ENCODE measurements around the gene DLGAP3. TPM values are rescaled to one million over a fixed set of nuclear protein-coding genes. Genes with fewer than 3 reads are reported as not detected.
A peak's percentile ranks its signal among the peaks of the same experiment; 100 is the strongest.

DLGAP3 gene
- total RNA-seq, 3 donors from 2014 or later = 0.35 to 0.60 (median 0.41) TPM

DNA sequence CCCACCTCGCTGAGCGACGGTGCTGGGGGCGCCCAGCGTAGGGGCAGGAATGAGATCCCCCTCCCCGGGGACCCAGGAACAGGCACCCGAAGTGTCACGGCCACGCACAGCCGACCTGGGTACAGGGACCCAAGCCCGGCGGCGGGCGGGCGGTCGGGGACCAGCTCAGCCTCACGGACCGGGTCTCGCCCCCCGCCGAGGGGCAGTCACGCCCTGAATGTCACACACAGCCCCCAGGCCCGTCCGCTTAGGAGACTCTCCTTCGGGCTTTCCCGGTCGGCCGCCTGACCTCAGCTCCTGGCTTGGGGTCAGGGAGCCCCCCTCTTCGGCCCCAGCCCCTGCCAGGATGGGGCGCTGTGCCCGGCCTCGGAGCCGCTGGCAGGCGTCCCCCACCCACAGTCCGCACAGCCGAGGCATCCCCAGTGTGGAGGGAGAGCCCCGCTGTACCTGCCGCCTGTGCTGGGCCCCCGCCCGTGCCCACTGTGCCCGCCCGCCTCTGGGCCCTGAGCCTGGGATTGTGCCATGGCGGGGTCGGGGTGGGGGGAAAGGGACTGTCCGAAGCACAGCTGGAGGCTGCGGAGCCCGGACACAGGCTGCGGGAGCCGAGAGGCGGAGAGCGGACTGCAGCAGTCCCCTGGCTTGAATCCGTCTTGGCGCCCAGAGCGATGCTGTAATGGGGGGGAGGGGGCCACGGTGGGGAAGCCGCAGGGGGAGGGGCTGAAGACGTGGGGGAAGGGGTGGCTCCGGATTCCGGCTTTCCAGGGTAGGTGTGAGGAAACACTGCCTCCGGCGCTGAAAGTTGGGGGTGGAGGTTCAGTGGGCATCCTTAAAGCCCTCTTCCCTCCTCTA lies 627 bp upstream of the DLGAP3 start:
- DNase-seq = no peak
- Histone ChIP-seq H3K9me3 (no peaks in the 10 kb centered on the region), H3K4me1 (ENCODE audit: low read depth) (peaks cover 3% of the 10 kb centered on the region), H3K4me3 (no peak overlapping the region), H3K36me3 (ENCODE audit: low read depth) (no peaks in the 10 kb centered on the region)
- TF ChIP-seq, protein P1, sequence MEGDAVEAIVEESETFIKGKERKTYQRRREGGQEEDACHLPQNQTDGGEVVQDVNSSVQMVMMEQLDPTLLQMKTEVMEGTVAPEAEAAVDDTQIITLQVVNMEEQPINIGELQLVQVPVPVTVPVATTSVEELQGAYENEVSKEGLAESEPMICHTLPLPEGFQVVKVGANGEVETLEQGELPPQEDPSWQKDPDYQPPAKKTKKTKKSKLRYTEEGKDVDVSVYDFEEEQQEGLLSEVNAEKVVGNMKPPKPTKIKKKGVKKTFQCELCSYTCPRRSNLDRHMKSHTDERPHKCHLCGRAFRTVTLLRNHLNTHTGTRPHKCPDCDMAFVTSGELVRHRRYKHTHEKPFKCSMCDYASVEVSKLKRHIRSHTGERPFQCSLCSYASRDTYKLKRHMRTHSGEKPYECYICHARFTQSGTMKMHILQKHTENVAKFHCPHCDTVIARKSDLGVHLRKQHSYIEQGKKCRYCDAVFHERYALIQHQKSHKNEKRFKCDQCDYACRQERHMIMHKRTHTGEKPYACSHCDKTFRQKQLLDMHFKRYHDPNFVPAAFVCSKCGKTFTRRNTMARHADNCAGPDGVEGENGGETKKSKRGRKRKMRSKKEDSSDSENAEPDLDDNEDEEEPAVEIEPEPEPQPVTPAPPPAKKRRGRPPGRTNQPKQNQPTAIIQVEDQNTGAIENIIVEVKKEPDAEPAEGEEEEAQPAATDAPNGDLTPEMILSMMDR (IDR thresholded peaks at IDR 0.05) = no peak
- ATAC-seq = no peak
- intact Hi-C loops (cut with DNase I, micrococcal nuclease) = no loop called here

DNA sequence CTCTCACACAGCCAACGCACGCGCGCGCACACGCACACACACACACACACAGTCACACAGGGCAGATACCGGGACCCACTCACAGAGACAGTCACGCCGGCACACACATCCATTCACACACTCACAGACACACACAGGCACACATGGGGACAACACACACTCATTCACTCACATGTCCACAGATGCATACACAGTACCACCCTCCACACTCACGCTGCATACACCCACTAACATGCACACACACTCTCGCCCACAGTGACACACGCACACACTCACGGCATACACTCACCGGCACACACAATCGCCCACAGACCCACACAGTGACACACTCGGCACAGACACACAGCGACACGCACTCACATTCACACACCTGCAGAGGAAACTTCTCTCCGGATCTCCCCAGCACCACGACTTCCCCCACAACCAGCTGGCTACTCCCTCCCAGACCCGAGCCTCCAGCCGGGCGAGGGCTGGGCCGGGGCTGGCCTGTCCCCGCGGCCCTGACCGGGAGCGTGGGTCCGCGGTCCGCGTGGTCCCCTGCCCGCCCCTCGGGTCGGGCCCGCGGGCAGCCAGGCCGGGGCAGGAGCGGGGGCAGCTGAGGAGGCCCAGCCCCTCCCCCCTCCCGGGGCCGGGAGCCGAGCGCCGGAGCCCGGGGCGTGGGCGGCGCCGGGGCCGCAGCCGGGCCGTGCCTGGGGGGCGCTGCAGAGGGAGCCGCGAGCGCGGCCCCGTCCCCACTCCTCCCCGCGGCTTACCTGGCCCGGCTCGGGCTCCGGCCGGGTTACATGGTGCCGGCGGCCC lies 552 bp downstream of the DLGAP3 start:
- DNase-seq = no peak
- Histone ChIP-seq H3K9me3 (no peaks in the 10 kb centered on the region), H3K4me3 (no peak overlapping the region), H3K4me1 (ENCODE audit: low read depth) (peaks cover 3% of the 10 kb centered on the region), H3K36me3 (ENCODE audit: low read depth) (no peaks in the 10 kb centered on the region)
- intact Hi-C loops (cut with DNase I, micrococcal nuclease) = no loop called here
- peak; percentile 21 for ATAC-seq
- TF ChIP-seq, protein P1 (IDR thresholded peaks at IDR 0.05) = no peak

DNA sequence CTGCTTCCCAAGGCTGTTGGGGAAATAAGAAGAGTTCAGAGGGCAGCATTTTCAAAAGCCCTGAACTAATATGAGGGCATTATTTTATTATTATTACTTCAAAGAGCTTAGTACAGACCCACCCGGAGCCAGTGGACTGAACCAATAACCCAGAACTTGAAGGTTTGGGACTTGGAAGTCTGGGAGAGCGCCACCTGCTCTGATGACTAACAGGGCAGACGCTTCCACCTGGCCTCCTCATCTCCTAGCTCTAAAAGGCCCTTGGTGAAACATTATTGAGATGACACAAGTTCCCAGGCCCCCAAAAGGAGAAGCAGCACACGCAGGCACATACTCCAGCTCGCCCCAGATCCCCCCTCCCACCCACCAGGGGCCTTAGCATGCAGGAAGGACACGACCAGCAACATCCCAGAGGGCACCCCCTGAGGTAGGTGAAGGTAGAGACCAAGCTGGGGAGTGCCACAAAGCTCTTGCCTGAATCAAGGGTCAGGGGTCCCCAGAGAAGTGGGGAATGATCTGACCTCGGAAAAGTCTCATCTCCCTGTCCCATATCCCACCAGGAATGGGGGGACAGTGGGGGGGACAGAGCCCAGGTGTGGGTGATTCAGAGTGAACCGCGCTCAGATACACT lies 1.3 kb downstream of the DLGAP3 start:
- TF ChIP-seq, protein P1 (IDR thresholded peaks at IDR 0.05) = no peak
- peaks cover 3% of the 10 kb centered on the region for H3K4me1 ChIP-seq (ENCODE audit: low read depth)
- intact Hi-C loops (cut with DNase I, micrococcal nuclease) = no loop called here
- H3K9me3 ChIP-seq = no peaks in the 10 kb centered on the region
- DNase-seq (no peak), ATAC-seq (no peak)
- H3K4me3 ChIP-seq = no peak overlapping the region
- H3K36me3 ChIP-seq (ENCODE audit: low read depth) = no peaks in the 10 kb centered on the region

DNA sequence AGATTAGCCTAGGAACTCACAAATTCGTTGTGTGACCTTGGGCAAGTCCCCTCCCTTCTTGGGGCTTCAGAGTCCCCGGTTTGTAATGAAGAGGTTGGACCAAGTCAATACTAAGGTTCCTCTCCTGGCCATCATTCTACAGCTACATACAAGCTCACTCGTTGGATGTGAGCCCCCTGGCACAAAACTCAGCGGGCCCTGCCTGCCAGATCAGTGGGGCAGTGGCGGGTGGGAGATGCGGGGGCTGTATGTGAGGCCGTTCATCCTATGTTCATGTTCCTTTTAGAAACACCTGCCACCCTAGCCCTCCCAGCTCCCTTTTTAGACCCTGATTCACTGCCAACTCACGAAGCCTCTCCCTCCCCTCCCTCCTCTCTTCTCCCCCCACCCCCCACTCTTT lies 2.1 kb downstream of the DLGAP3 start:
- Histone ChIP-seq H3K4me1 (ENCODE audit: low read depth) (peaks cover 3% of the 10 kb centered on the region), H3K4me3 (no peak overlapping the region), H3K36me3 (ENCODE audit: low read depth) (no peaks in the 10 kb centered on the region), H3K9me3 (no peaks in the 10 kb centered on the region)
- intact Hi-C loops (cut with DNase I, micrococcal nuclease) = no loop called here
- TF ChIP-seq, protein P1 (IDR thresholded peaks at IDR 0.05) = no peak
- no peak for DNase-seq
- no peak for ATAC-seq

DNA sequence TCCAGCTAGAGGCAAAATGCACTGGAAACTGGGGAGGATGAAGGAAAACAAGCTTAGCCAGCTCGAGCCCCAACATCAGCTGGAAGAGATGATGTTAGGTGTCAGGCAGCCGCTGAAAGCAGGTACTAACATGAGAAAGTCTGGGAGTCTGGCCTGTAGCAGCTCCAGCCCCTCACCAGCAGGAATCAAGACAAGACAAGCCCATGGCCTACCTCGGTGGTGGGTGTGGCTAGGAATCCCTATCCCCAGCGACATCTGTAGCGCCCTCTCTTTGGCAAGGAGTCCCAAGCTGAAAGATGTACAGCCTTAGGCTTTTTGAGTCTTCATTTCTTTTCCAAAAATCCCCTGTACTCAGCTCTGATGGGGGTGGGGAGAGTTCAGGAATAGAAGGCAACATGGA lies 2.6 kb downstream of the DLGAP3 start:
- TF ChIP-seq, protein P1 (IDR thresholded peaks at IDR 0.05) = no peak
- Histone ChIP-seq H3K4me3 (no peak overlapping the region), H3K36me3 (ENCODE audit: low read depth) (no peaks in the 10 kb centered on the region), H3K9me3 (no peaks in the 10 kb centered on the region), H3K4me1 (ENCODE audit: low read depth) (peaks cover 3% of the 10 kb centered on the region)
- intact Hi-C loops (cut with DNase I, micrococcal nuclease) = no loop called here
- DNase-seq (no peak), ATAC-seq (no peak)
